NCI-H2196 treated with DMSO at 0.1 percent for 48 hours (cell line): ENCODE measurements around the gene TGOLN2.
A peak's percentile ranks its signal among the peaks of the same experiment; 100 is the strongest.

Experiments
- DNase-seq: peaks from one replicate; lab custom pipeline; 2025; ENCODE audit not compliant: unreplicated experiment; lab: John Stamatoyannopoulos, UW

The TGOLN2 gene

GRCh38 chr2:85309699-85310321 is 18.0 kb downstream of the TGOLN2 start:
- no peak for DNase-seq

GRCh38 chr2:85308896-85309555 is 18.8 kb downstream of the TGOLN2 start:
- DNase-seq, result peak; percentile 55

- no peak for DNase-seq
These were observed 19.6 kb downstream of the TGOLN2 start for GRCh38 chr2:85308201-85308600.

DNA sequence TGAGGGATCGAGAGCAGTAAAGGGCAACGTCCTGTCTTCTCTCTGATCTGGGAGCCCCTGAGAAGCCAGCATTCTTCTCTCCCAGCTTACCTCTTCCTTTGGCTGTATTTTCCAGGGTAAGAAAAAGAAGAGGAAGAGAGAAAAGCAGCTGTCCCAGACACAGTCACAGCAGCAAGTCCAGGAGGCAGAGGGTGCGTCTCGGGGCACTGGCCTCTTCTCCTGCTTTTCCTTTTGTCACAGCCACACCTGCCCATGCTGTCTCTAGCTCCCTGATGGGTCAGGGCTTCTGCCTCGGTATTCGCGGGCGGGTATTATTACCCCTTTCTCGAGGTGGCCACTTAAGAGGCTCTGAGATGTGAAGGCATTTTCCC is 20.3 kb downstream of the TGOLN2 start:
- DNase-seq, result no peak

GRCh38 chr2:85303780-85304531 is 23.8 kb downstream of the TGOLN2 start:
- no peak for DNase-seq

DNA sequence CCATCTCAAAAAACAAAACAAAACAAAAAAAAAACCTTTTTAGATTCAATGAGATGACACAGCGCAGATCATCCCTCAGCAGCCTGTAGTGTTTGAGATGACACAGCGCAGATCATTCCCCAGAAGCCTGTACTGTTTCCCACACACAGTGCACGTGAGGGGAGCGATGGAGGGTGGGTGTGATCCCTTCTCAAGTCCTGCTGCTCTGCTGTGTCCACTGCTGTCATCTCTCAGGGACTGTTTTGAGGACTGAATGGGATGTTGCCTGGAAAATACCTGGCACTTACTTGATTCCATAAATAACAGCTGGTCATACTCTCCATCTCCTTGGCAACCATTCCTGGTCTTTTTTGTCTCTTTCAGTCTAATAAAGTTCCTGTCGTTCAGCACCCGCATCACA is 25.7 kb downstream of the TGOLN2 start:
- DNase-seq, result no peak

GRCh38 chr2:85291425-85292023 is 36.3 kb downstream of the TGOLN2 start:
- no peak for DNase-seq

DNA sequence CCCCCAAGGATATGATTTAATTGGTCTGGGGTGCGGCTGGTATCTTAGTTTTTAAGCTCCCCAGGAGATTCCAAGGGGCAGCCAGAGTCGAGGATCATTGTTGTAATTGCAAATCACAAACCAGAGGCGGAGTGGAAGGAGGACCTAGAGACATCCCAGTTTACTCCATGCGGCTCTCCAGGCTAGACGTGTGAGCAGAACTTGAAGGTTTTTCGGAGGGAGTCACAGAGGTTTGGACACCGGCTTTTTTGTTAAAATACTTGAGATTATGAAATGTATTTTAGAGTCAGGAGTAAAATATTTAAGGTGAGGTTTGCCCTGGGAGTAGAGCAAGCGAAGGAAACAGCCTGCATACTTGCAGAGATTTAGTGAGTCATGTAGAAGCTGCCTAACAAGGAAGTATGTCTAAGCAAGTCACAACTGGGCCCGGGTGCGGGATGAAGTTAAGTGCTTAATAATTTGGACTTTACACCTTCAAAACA is 39.5 kb downstream of the TGOLN2 start:
- no peak for DNase-seq

GRCh38 chr2:85287721-85288120 is 40.1 kb downstream of the TGOLN2 start:
- no peak for DNase-seq

DNA sequence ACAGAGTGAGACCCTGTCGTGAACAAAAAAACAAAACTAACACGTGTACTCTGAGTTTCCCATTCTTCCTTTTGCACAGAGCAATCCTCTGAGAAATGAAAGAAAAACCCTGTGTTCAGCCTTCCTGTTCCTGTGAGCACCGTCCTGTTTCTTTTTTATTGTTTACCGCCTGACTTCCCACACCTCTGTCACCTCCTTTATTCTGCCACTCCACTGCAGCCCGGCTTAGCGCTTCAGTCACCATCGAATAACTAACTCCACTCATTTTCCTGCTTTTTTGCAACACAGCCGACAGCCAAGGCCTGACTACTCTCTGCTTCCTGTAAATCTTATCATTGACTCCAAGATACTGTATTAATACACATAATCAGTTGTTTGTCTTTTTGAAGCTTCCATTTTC is 40.9 kb downstream of the TGOLN2 start:
- no peak for DNase-seq

DNA sequence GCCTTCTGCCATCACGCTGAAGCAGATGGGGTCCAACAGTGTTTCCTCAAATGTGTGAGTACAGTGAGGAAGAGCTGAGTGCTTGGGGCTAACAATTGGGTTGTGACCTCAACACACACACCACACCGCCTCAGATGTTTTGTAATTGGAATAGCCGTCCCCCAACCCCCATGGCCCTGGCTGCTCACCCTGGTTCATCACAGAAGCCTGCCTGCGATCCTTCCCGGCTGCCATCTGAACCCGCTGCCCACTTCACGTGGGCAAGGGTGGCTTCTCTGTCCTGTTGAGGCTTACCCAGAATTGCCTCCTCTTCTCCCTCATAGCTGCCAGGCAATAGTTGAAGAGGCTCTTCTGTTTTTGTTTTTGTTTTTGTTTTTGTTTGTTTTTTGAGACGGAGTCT is 44.1 kb downstream of the TGOLN2 start:
- DNase-seq, result no peak

DNA sequence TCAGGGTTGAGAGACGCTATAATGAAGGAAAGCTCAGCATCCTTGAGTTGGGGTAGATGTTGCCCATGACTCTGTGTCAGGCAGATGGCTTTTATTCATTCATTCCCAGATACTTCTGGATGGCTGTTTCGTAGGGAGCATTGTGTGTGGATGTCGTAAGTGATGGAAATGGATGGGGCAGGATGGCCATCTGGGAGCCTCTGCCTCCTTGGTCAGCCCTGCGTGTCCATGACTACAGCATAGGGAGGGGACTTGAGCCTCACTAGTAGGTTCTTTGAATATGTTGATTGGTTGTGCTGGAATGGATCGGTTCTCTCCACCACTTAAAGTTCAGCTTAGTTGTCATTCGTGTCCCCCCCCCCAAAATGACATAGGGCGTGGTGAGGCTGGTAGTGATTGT is 44.9 kb downstream of the TGOLN2 start:
- no peak for DNase-seq

GRCh38 chr2:85281553-85281952 is 46.2 kb downstream of the TGOLN2 start:
- DNase-seq, result no peak

GRCh38 chr2:85278361-85278760 is 49.4 kb downstream of the TGOLN2 start:
- DNase-seq, result no peak

- no peak for DNase-seq
These were observed 50.2 kb downstream of the TGOLN2 start for GRCh38 chr2:85277416-85278158.

GRCh38 chr2:85276571-85277118 is 51.1 kb downstream of the TGOLN2 start:
- DNase-seq, result no peak

GRCh38 chr2:85275984-85276540 is 51.7 kb downstream of the TGOLN2 start:
- DNase-seq, result no peak

DNA sequence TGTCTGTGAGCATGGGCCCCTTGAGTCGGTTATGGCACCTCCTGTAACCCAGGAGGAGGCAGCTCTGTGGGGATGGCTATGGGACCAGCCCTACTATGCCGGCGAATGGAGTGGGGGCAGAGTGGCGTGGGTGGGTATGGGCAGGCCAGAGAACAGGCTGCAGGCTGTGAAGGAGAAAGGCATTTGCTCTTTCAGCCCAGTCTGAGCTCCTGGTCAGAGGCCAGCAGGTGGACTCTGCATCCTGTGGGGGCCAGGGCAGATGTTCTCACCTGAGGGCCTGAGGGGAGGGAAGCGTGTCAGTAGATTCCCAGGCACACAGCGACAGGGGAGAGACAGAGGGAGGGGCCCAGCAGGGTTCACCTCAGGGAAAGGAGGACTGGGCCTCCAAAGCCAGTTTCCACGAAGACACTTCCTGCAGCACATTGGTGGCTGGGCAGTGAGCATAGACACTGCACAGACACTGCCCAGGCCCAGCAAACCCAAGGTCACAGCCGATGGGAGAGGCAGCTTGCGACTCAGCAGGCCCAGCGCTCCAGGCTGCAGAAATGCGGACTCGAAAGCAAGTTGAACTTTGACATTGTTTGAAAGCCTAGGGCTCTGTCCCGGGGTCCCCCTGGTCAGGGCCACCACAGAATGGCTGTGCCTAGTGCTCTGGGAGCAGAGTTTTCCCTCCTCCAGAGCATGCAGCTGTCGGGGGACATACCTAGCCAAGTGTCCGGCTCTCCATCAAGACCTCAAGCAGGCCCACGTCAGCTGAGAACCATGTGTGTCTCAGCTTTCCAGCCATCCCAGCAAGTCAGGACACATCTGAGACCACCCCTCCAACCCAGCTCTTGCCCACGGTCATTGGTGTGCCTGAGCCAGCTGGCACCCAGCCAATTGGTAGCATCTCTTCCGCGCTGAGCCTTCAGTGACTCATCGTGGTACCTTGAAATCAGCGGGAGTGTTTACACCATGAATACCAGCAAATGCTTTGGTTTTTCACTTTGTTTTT is 53.8 kb downstream of the TGOLN2 start:
- DNase-seq, result no peak

- DNase-seq, result no peak
These were observed 55.4 kb downstream of the TGOLN2 start for GRCh38 chr2:85272357-85272756.
